ENCODE results near the gene DIAPH1.

The DIAPH1 gene

GRCh38 chr5:141543053-141543452 is 75.7 kb downstream of the DIAPH1 start:
- Histone ChIP-seq H2AFZ (ENCODE audit: low read length) (no peak overlapping the region), H3K4ac (ENCODE audit: low read length) (no peak overlapping the region), H3K9ac (ENCODE audit: low read depth, low read length, poor library complexity) (no peak overlapping the region), H4K91ac (ENCODE audit: low read depth, low read length, poor library complexity) (no peak overlapping the region), H2BK120ac (ENCODE audit: low read depth, low read length) (no peak overlapping the region), H3K79me1 (ENCODE audit: low read depth, low read length) (no peaks in the 10 kb centered on the region), H3K14ac (ENCODE audit: low read length) (no peak overlapping the region), H2BK12ac (ENCODE audit: low read length) (no peak overlapping the region), H3K4me3 (ENCODE audit: low read length in 2 of 2) (no peak overlapping the region), H3K4me2 (ENCODE audit: insufficient read depth, low read length, poor library complexity, severe bottlenecking) (no peak overlapping the region), H2BK15ac (ENCODE audit: low read length) (no peak overlapping the region), H2AK5ac (ENCODE audit: low read depth, low read length) (no peak overlapping the region), H3K18ac (ENCODE audit: low read length) (no peak overlapping the region), H4K8ac (ENCODE audit: low read depth, low read length) (no peak overlapping the region), H3K23ac (ENCODE audit: low read depth, low read length, poor library complexity) (no peak overlapping the region), H3K4me1 (ENCODE audit: control insufficient read depth in 2 of 2, insufficient read depth in 1 of 2, low read depth in 1 of 2, low read length in 2 of 2) (no peaks in the 10 kb centered on the region), H3K36me3 (replicated peaks in 1 of 2; ENCODE audit: control insufficient read depth in 2 of 2, insufficient read depth in 2 of 2, low read length in 2 of 2) (peaks cover 3 to 37% of the 10 kb centered on the region in 2 donors), H3K9me3 (replicated peaks in 1 of 2; ENCODE audit: control insufficient read depth in 2 of 2, insufficient read depth in 1 of 2, low read depth in 1 of 2, low read length in 2 of 2) (peaks cover 6 to 20% of the 10 kb centered on the region in 2 donors), H2BK5ac (ENCODE audit: low read length) (no peak overlapping the region), H3K27me3 (ENCODE audit: control insufficient read depth in 3 of 3, insufficient read depth in 3 of 3, low read depth in 1 of 3, low read length in 3 of 3) (no peaks in the 10 kb centered on the region), H3K27ac (replicated peaks; ENCODE audit: low read length) (no peak overlapping the region)
- WGBS, 2 donors (ENCODE audit: extremely low coverage in 2 of 2, insufficient read length in 2 of 2, insufficient replicate concordance in 1 of 2), result no CpG with 5 or more reads among the region's 2 CpGs
- DNase-seq (ENCODE audit: low spot score), result no peak

- peaks cover 0 to 45% of the 10 kb centered on the region in 2 donors for H3K36me3 ChIP-seq (replicated peaks in 1 of 2; ENCODE audit: control insufficient read depth in 2 of 2, insufficient read depth in 2 of 2, low read length in 2 of 2)
Measured at GRCh38 chr5:141534492-141535213, 84.1 kb downstream of the DIAPH1 start.

GRCh38 chr5:141533897-141534296 is 84.9 kb downstream of the DIAPH1 start:
- peaks cover 0 to 4% of the 10 kb centered on the region in 2 donors for H3K9me3 ChIP-seq (replicated peaks in 1 of 2; ENCODE audit: control insufficient read depth in 2 of 2, insufficient read depth in 1 of 2, low read depth in 1 of 2, low read length in 2 of 2)
- no peak overlapping the region for H2BK5ac ChIP-seq (ENCODE audit: low read length)
- H4K8ac ChIP-seq (ENCODE audit: low read depth, low read length), result no peak overlapping the region
- no peak overlapping the region for H2BK120ac ChIP-seq (ENCODE audit: low read depth, low read length)
- peaks cover 2 to 3% of the 10 kb centered on the region in 2 donors for H3K4me1 ChIP-seq (ENCODE audit: control insufficient read depth in 2 of 2, insufficient read depth in 1 of 2, low read depth in 1 of 2, low read length in 2 of 2)
- H2AFZ ChIP-seq (ENCODE audit: low read length), result no peak overlapping the region
- no peak overlapping the region for H3K4me2 ChIP-seq (ENCODE audit: insufficient read depth, low read length, poor library complexity, severe bottlenecking)
- H2AK5ac ChIP-seq (ENCODE audit: low read depth, low read length), result no peak overlapping the region
- no peak overlapping the region for H3K18ac ChIP-seq (ENCODE audit: low read length)
- H3K27me3 ChIP-seq (ENCODE audit: control insufficient read depth in 3 of 3, insufficient read depth in 3 of 3, low read depth in 1 of 3, low read length in 3 of 3), result no peaks in the 10 kb centered on the region
- H3K27ac ChIP-seq (replicated peaks; ENCODE audit: low read length), result no peak overlapping the region
- H3K14ac ChIP-seq (ENCODE audit: low read length), result no peak overlapping the region
- H4K91ac ChIP-seq (ENCODE audit: low read depth, low read length, poor library complexity), result no peak overlapping the region
- H3K79me1 ChIP-seq (ENCODE audit: low read depth, low read length), result no peaks in the 10 kb centered on the region
- H3K23ac ChIP-seq (ENCODE audit: low read depth, low read length, poor library complexity), result no peak overlapping the region
- DNase-seq (ENCODE audit: low spot score), result no peak
- H2BK15ac ChIP-seq (ENCODE audit: low read length), result no peak overlapping the region
- H3K4me3 ChIP-seq (ENCODE audit: low read length in 2 of 2), result no peak overlapping the region
- no peak overlapping the region for H3K4ac ChIP-seq (ENCODE audit: low read length)
- no peak overlapping the region for H3K9ac ChIP-seq (ENCODE audit: low read depth, low read length, poor library complexity)
- H3K36me3 ChIP-seq (replicated peaks in 1 of 2; ENCODE audit: control insufficient read depth in 2 of 2, insufficient read depth in 2 of 2, low read length in 2 of 2), result peaks cover 3 to 52% of the 10 kb centered on the region in 2 donors
- no CpG with 5 or more reads among the region's 1 CpG for WGBS, 2 donors (ENCODE audit: extremely low coverage in 2 of 2, insufficient read length in 2 of 2, insufficient replicate concordance in 1 of 2)
- no peak overlapping the region for H2BK12ac ChIP-seq (ENCODE audit: low read length)

More at GRCh38 chr5:141534492-141535213, 84.1 kb downstream of the DIAPH1 start:
- H3K9me3 ChIP-seq (replicated peaks in 1 of 2; ENCODE audit: control insufficient read depth in 2 of 2, insufficient read depth in 1 of 2, low read depth in 1 of 2, low read length in 2 of 2), result peaks cover 0 to 4% of the 10 kb centered on the region in 2 donors
- H3K18ac ChIP-seq (ENCODE audit: low read length), result no peak overlapping the region
- H2BK120ac ChIP-seq (ENCODE audit: low read depth, low read length), result no peak overlapping the region
- H2BK5ac ChIP-seq (ENCODE audit: low read length), result no peak overlapping the region
- H3K9ac ChIP-seq (ENCODE audit: low read depth, low read length, poor library complexity), result no peak overlapping the region
- no peaks in the 10 kb centered on the region for H3K27me3 ChIP-seq (ENCODE audit: control insufficient read depth in 3 of 3, insufficient read depth in 3 of 3, low read depth in 1 of 3, low read length in 3 of 3)
- H3K27ac ChIP-seq (replicated peaks; ENCODE audit: low read length), result peak overlapping the region; percentile 14
- WGBS, 2 donors (ENCODE audit: extremely low coverage in 2 of 2, insufficient read length in 2 of 2, insufficient replicate concordance in 1 of 2), result no CpG with 5 or more reads among the region's 4 CpGs
- H2BK15ac ChIP-seq (ENCODE audit: low read length), result no peak overlapping the region
- H3K14ac ChIP-seq (ENCODE audit: low read length), result no peak overlapping the region
- no peak overlapping the region for H3K23ac ChIP-seq (ENCODE audit: low read depth, low read length, poor library complexity)
- H2AK5ac ChIP-seq (ENCODE audit: low read depth, low read length), result no peak overlapping the region
- no peak overlapping the region for H2BK12ac ChIP-seq (ENCODE audit: low read length)
- no peak overlapping the region for H3K4ac ChIP-seq (ENCODE audit: low read length)
- no peak overlapping the region for H3K4me2 ChIP-seq (ENCODE audit: insufficient read depth, low read length, poor library complexity, severe bottlenecking)
- no peak overlapping the region for H2AFZ ChIP-seq (ENCODE audit: low read length)
- peaks cover 2 to 3% of the 10 kb centered on the region in 2 donors for H3K4me1 ChIP-seq (ENCODE audit: control insufficient read depth in 2 of 2, insufficient read depth in 1 of 2, low read depth in 1 of 2, low read length in 2 of 2)
- H3K4me3 ChIP-seq (ENCODE audit: low read length in 2 of 2), result no peak overlapping the region
- no peaks in the 10 kb centered on the region for H3K79me1 ChIP-seq (ENCODE audit: low read depth, low read length)
- no peak overlapping the region for H4K91ac ChIP-seq (ENCODE audit: low read depth, low read length, poor library complexity)
- no peak overlapping the region for H4K8ac ChIP-seq (ENCODE audit: low read depth, low read length)
- no peak for DNase-seq (ENCODE audit: low spot score)

- peaks cover 0 to 4% of the 10 kb centered on the region in 2 donors for H3K9me3 ChIP-seq (replicated peaks in 1 of 2; ENCODE audit: control insufficient read depth in 2 of 2, insufficient read depth in 1 of 2, low read depth in 1 of 2, low read length in 2 of 2)
- H2BK5ac ChIP-seq (ENCODE audit: low read length), result no peak overlapping the region
- H3K79me1 ChIP-seq (ENCODE audit: low read depth, low read length), result no peaks in the 10 kb centered on the region
- H2AFZ ChIP-seq (ENCODE audit: low read length), result no peak overlapping the region
- H3K4me1 ChIP-seq (ENCODE audit: control insufficient read depth in 2 of 2, insufficient read depth in 1 of 2, low read depth in 1 of 2, low read length in 2 of 2), result peaks cover 2 to 3% of the 10 kb centered on the region in 2 donors
- no peak overlapping the region for H4K91ac ChIP-seq (ENCODE audit: low read depth, low read length, poor library complexity)
- no peak overlapping the region for H2BK120ac ChIP-seq (ENCODE audit: low read depth, low read length)
- H3K4me2 ChIP-seq (ENCODE audit: insufficient read depth, low read length, poor library complexity, severe bottlenecking), result no peak overlapping the region
- H3K36me3 ChIP-seq (replicated peaks in 1 of 2; ENCODE audit: control insufficient read depth in 2 of 2, insufficient read depth in 2 of 2, low read length in 2 of 2), result peaks cover 10 to 64% of the 10 kb centered on the region in 2 donors
- H2BK12ac ChIP-seq (ENCODE audit: low read length), result no peak overlapping the region
- no peak overlapping the region for H3K4ac ChIP-seq (ENCODE audit: low read length)
- H3K9ac ChIP-seq (ENCODE audit: low read depth, low read length, poor library complexity), result no peak overlapping the region
- H4K8ac ChIP-seq (ENCODE audit: low read depth, low read length), result no peak overlapping the region
- no peak overlapping the region for H3K27ac ChIP-seq (replicated peaks; ENCODE audit: low read length)
- WGBS, 2 donors (ENCODE audit: extremely low coverage in 2 of 2, insufficient read length in 2 of 2, insufficient replicate concordance in 1 of 2), result no CpG with 5 or more reads among the region's 1 CpG
- no peak overlapping the region for H3K14ac ChIP-seq (ENCODE audit: low read length)
- no peaks in the 10 kb centered on the region for H3K27me3 ChIP-seq (ENCODE audit: control insufficient read depth in 3 of 3, insufficient read depth in 3 of 3, low read depth in 1 of 3, low read length in 3 of 3)
- no peak overlapping the region for H3K4me3 ChIP-seq (ENCODE audit: low read length in 2 of 2)
- H2BK15ac ChIP-seq (ENCODE audit: low read length), result no peak overlapping the region
- H3K18ac ChIP-seq (ENCODE audit: low read length), result no peak overlapping the region
- no peak overlapping the region for H2AK5ac ChIP-seq (ENCODE audit: low read depth, low read length)
- no peak overlapping the region for H3K23ac ChIP-seq (ENCODE audit: low read depth, low read length, poor library complexity)
- DNase-seq (ENCODE audit: low spot score), result no peak
Measured at GRCh38 chr5:141532726-141533125, 86.1 kb downstream of the DIAPH1 start.
